ENCODE measurements around the gene C1orf232. TPM values are rescaled to one million over a fixed set of nuclear protein-coding genes. Genes with fewer than 3 reads are reported as not detected.

The C1orf232 gene
- total and polyA plus RNA-seq, 9 of the 15 experiments (the other 6 are each of a cell fraction or from before 2014, with no cell fraction given): not detected

DNA sequence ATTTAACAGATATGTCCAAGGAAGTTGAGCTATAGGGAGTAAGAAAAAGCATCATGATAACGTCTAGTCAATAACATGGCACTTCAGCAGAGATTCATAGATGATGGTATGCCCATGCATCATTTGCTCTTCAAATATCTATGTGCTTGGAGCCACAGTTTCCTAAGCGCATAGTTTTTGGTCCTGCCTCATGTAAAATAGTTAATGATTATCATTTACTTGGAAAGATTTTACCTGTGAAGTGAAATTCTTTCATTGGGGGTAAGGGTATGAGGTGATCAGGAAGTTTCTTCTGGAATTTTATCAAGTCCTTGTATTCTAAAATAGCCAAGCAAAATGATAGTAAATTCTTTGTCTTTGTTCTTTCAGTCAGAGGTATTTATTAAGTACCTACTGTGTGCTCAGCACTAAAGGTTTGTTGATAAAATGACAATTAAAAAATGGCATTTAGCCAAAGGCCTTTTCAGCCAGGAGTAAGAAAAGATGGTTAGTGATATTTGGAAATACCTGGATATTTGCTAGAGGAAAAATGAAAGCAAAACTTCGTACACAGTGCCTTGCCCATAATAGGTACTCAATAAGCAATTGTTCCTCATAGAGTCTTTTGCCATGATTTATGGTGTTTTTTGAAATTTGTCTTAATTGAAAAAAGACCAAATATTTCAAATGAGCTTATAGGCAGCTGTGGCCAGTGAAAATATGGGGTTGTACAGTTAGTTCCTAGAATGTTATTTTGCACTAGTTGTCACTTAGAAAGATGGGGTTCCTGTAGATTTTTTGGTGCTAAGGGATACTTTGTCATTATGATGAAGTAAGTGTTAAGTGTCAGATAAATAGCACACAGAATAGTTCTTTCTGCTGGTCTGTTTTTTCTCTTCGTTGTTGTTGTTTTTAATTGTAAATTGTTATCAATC lies 44.1 kb downstream of the C1orf232 start (continued):
- TF ChIP-seq SMAD3 (CRISPR knock-in tag; conservative IDR thresholded peaks at IDR 0.05): peak; percentile 88
- TF ChIP-seq, protein P1, sequence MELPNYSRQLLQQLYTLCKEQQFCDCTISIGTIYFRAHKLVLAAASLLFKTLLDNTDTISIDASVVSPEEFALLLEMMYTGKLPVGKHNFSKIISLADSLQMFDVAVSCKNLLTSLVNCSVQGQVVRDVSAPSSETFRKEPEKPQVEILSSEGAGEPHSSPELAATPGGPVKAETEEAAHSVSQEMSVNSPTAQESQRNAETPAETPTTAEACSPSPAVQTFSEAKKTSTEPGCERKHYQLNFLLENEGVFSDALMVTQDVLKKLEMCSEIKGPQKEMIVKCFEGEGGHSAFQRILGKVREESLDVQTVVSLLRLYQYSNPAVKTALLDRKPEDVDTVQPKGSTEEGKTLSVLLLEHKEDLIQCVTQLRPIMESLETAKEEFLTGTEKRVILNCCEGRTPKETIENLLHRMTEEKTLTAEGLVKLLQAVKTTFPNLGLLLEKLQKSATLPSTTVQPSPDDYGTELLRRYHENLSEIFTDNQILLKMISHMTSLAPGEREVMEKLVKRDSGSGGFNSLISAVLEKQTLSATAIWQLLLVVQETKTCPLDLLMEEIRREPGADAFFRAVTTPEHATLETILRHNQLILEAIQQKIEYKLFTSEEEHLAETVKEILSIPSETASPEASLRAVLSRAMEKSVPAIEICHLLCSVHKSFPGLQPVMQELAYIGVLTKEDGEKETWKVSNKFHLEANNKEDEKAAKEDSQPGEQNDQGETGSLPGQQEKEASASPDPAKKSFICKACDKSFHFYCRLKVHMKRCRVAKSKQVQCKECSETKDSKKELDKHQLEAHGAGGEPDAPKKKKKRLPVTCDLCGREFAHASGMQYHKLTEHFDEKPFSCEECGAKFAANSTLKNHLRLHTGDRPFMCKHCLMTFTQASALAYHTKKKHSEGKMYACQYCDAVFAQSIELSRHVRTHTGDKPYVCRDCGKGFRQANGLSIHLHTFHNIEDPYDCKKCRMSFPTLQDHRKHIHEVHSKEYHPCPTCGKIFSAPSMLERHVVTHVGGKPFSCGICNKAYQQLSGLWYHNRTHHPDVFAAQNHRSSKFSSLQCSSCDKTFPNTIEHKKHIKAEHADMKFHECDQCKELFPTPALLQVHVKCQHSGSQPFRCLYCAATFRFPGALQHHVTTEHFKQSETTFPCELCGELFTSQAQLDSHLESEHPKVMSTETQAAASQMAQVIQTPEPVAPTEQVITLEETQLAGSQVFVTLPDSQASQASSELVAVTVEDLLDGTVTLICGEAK (IDR thresholded peaks at IDR 0.05): no peak
- TF ChIP-seq, protein P1 (CRISPR knock-in tag; IDR thresholded peaks at IDR 0.05): no peak; the same call in 1 of the 2 replicates
- no peak for TF ChIP-seq SIRT6 (IDR thresholded peaks at IDR 0.05; ENCODE audit: low read depth, low read length)
- TF ChIP-seq GATA2 (CRISPR knock-in tag; IDR thresholded peaks at IDR 0.05): no peak
- no peak for TF ChIP-seq SIN3B (IDR thresholded peaks at IDR 0.05; ENCODE audit: low read depth)
- no peak for TF ChIP-seq SP2 (IDR thresholded peaks at IDR 0.05; ENCODE audit: extremely low read depth, low read depth, low read length, poor library complexity, severe bottlenecking)
- TF ChIP-seq TRIM28 (IDR thresholded peaks at IDR 0.05): no peak
- no peak for TF ChIP-seq POU5F1 (IDR thresholded peaks at IDR 0.05; ENCODE audit: borderline replicate concordance, low read depth, low read length, partially characterized antibody)
- TF ChIP-seq RAD21 (CRISPR knock-in tag; conservative IDR thresholded peaks at IDR 0.05 in 1 of 2, IDR thresholded peaks at IDR 0.05 in 1 of 2): no peak
- no peak for TF ChIP-seq ZC3H11A (IDR thresholded peaks at IDR 0.05; ENCODE audit: low read depth, low read length)
- no peak for TF ChIP-seq NCOA6 (IDR thresholded peaks at IDR 0.05)
- TF ChIP-seq, protein P2, sequence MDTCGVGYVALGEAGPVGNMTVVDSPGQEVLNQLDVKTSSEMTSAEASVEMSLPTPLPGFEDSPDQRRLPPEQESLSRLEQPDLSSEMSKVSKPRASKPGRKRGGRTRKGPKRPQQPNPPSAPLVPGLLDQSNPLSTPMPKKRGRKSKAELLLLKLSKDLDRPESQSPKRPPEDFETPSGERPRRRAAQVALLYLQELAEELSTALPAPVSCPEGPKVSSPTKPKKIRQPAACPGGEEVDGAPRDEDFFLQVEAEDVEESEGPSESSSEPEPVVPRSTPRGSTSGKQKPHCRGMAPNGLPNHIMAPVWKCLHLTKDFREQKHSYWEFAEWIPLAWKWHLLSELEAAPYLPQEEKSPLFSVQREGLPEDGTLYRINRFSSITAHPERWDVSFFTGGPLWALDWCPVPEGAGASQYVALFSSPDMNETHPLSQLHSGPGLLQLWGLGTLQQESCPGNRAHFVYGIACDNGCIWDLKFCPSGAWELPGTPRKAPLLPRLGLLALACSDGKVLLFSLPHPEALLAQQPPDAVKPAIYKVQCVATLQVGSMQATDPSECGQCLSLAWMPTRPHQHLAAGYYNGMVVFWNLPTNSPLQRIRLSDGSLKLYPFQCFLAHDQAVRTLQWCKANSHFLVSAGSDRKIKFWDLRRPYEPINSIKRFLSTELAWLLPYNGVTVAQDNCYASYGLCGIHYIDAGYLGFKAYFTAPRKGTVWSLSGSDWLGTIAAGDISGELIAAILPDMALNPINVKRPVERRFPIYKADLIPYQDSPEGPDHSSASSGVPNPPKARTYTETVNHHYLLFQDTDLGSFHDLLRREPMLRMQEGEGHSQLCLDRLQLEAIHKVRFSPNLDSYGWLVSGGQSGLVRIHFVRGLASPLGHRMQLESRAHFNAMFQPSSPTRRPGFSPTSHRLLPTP (IDR thresholded peaks at IDR 0.05; ENCODE audit: borderline replicate concordance, extremely low read depth, insufficient read length): no peak
